Measurements from ENCODE around the gene ANKFY1.
A peak's percentile ranks its signal among the peaks of the same experiment; 100 is the strongest.

ANKFY1 gene, protein sequence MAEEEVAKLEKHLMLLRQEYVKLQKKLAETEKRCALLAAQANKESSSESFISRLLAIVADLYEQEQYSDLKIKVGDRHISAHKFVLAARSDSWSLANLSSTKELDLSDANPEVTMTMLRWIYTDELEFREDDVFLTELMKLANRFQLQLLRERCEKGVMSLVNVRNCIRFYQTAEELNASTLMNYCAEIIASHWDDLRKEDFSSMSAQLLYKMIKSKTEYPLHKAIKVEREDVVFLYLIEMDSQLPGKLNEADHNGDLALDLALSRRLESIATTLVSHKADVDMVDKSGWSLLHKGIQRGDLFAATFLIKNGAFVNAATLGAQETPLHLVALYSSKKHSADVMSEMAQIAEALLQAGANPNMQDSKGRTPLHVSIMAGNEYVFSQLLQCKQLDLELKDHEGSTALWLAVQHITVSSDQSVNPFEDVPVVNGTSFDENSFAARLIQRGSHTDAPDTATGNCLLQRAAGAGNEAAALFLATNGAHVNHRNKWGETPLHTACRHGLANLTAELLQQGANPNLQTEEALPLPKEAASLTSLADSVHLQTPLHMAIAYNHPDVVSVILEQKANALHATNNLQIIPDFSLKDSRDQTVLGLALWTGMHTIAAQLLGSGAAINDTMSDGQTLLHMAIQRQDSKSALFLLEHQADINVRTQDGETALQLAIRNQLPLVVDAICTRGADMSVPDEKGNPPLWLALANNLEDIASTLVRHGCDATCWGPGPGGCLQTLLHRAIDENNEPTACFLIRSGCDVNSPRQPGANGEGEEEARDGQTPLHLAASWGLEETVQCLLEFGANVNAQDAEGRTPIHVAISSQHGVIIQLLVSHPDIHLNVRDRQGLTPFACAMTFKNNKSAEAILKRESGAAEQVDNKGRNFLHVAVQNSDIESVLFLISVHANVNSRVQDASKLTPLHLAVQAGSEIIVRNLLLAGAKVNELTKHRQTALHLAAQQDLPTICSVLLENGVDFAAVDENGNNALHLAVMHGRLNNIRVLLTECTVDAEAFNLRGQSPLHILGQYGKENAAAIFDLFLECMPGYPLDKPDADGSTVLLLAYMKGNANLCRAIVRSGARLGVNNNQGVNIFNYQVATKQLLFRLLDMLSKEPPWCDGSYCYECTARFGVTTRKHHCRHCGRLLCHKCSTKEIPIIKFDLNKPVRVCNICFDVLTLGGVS

DNA sequence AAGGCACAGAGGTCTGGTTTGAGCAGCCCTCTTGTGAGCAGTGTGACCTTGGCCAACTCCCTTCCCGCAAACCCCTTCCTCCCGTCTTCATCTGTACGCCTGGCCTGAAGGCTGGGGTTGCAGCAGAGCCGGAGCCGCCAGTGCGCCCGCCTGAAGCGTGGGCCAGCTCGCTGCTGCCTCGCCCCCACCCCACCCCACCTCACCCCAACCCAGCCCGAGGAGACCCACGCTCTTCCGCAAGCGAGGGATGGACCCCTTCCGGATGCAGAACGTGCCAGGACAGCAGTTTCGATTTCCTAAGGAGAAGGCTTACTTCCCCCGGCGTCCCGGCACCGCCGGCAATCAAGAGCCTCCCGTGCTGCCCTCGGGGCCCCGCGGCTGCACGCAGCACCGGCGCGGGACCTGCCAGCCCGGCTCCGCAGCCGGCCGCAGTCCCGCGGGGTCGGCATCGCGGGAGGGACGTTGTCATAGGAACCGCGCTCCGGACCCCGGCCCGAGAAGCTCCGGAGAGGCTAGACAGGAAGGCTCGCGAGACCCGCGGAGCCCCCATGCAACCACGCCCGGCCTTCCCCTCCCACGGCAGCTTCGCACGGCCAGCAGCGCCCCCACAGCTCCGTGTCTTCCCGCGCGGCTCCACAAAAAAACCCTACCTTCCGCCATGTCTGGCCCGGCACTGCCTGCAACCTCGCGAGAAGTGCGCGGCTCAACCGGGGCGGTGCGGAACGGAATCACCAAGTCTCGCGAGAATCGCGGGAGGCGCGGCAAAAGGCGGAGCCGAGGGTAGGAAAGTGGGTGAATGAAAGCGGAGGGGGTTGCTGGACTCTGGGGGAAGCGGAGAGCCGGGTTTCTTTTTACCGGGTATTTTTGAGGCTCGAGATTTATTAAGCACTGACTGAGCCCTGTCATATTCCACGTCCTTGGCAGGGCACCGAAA, at the start of gene ANKFY1:
Gene ANKFY1 (minus strand): TSS at position 698 of the 934 bp plus-strand sequence. CDS start 38 bp downstream, at position 660.
- peak; percentile 83 for DNase-seq

DNA sequence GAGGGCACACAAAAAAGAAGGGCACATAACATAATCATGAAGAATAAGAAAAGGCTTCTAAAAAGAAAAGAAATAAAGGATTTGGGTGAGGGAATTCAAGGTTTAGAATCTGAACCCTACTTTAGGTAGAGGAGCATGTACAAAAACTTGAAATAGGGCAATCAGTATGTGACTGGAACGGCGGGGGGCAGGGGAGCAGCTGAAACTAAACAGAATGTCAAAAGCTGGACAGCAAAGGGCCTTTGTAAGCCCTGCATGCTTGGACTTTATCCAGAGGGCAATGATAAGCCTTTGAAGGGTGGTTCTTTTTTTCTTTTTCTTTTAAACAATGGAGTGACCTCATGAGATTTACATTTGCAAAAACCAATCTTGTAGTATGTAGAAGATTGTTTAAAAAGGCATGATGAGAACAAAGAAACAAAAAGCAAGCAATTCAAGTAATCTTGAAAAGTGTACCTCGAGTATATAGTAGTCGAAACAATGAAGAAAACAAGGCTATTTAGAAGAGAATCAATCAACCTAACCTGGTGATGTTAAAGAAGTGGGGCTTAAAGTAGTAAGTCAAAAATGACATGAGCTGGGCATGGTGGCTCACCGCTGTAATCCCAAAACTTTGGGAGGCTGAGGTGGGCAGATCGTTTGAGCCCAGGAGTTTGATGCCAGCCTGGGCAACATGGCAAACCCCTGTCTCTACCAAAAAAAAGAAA, 46.7 kb upstream of the ANKFY1 start:
- no peak for DNase-seq

DNA sequence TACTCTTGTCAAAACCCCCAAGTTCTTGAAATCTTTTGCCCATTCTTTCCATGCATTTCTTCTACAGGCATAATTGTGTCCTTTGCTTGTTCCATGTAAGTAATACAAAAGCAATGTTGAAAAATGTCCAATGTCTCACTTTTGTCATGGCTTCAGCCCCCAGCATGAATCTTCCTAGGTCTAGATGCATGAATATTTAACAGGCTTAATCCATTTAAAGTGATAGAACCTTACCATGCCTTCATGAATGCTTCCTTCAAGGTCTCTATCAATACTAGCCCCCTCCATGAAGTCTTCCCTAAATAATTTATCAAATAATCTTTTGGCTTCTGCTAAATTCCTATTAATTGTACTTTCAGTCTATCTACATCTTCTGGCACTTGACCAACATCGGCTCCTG, 46.1 kb upstream of the ANKFY1 start:
- DNase-seq = no peak

DNA sequence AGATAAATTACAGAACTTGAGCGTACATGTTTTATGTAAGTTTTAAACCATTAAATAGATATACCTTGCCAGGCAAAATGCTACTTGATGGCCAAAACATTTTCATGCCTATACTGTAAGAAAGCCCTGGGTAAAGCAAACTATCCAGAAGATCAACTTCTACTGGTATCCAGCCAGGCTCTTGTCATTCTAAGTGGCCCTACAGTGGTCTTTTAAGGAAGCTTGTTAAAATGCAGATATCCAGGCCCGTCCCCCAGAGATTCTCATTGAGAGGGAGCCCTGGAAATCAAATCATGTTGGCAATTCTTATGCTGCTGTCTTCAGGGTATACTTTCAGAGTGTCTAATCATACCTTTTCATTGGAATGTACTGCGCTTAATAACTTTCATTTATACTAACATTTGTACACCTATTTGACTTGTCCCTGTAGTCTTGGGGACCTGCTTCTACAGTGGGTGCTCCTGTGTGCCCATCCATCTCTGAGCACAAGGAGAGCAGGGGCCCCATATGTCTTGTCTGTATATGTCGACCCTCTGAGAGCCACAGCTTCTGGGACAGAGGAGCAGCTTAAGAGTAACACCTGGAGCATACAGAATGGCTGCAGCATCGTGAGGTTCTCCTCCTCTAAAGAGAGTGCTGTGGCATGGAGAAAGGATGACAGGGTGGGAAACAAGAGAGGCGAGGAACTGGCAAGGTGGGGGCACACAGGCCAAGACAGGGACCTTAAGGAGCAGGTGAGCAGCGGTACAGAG, 43.6 kb upstream of the ANKFY1 start:
- no peak for DNase-seq

DNA sequence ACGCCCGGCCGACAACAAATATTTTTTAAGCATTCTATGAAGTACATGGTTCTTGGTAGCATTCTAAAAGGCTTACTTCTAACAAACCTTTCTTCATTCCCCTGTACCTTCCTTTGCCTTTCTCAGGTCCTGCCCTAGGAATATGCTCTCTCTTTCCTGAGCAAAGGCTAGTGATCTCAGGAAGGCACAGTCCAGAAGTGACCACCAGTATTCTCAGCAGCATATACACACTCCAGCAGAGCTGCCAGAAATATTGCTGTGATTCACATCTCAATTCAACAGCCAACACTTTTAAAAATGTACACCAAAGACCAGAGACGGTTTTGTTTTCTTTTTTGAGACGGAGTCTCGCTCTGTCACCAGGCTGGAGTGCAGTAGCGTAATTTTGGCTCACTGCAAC, 41.4 kb upstream of the ANKFY1 start:
- no peak for DNase-seq

DNA sequence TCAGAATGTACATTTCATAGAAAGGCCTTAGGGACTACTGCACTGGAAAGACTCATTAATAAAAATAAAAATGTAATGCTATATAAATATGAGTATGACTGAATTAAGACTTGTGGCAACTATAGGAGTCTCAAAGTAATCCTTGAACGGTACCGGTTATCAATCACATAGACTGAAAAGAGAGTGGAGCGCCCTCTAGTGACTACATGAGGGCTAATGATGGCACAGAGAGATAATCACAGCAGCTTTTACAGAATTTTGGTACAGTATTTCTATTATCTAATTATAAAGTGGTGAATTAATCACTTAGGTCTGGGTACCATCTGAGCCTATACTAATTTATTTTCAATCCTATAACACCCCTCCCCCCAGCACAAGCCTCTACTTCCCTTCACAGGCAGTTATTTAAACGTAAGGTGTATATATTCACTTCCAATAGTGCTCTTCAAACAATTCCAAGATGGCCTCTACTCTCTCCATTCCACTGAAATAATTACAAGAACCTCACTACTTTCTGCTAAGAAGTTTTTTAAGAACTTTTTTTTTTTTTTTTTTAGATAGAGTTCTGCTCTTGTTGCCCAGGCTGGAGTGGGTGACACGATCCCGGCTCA, 40.7 kb upstream of the ANKFY1 start:
- DNase-seq = peak; percentile 50

DNA sequence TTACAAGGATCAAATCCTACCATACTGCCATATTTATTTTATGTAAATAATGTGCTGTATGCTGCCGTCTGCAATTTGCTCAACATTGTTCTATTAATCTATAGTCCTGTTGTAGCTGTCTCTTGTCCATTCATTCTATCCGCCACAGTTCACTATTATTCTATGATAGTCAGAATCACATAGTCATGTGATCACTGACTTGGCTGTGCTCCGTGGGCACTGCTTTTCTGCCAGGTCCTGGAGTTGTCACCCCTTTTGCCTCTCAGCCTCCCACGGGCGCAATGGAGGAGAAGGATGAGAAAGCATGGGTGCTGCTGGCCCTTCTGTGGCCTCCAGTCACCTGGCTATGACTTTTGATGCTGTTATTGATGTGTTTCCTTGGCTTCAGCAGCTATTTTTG, 37.3 kb upstream of the ANKFY1 start:
- DNase-seq = no peak

DNA sequence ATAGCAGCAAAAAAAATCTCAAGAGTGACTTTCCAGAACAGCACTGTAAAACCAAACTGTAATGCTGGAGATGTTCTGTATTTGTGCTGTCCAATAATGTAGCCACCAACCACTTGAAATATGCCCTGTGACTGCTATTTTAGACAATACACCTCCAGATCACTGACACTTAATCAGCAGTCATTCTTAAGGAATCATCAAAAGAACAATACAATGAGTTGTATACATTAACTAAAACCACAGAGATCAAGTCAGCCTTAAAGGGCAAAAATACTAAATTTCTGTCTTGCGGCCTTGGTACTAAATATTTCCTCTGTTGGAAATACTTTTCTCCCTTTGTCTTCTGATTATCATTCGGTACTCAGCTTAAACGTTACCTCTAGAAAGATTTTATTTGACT, 33.6 kb upstream of the ANKFY1 start:
- no peak for DNase-seq

DNA sequence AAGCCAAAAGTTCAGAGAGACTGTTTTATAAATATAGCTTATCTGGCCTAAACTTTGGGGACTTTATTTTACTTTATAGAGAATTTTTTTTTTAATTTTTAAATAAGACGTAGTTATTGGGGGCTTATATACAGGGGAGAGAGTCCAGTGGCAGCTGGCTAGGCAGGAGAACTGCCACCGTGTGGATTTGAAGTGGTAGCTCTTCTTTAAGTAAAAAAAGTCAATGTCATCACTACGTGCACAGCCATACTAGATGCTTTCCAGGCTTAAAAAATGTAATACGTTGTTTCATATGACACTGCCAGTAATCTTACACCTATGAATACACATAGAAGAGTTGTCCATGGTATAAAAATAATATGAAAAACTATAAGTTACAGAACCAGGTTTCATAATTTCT, 31.9 kb upstream of the ANKFY1 start:
- DNase-seq = no peak

DNA sequence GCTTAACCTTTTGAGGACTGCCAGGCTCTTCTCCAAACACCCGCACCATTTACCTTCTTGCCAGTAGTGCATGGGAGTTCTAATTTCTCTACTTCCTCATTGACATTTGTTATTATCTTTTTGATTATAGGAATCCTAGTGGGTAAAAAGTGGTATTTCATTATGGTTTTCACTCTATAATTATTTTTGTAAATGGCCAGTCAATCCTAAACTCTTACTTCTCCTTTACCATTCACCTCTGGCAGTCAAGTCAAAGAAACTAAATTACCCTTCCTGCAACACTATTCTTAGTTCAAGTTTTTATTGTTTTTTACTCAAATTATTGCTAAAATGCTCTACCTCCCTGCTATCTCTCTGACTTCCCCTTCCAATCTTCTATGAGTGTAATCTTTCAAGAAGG, 29.8 kb upstream of the ANKFY1 start:
- no peak for DNase-seq

DNA sequence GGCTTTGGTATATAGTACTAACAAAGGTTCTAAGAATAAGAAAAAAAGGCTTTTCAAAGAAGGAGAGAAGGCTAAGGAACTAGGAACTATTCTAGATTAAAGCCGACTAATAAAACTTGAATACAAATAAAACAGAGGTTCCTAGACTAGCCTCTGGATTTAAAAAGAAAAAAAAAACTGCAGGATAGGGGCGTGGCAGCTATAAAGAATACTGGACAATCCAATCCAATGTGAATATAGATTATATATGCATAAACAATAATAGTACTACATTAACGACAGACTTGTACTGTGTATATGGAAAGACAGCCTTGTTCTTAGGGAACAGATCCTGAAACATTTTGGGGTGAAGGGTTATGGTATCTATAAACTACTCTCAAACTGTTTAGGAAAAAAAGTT, 23.9 kb upstream of the ANKFY1 start:
- DNase-seq = no peak

DNA sequence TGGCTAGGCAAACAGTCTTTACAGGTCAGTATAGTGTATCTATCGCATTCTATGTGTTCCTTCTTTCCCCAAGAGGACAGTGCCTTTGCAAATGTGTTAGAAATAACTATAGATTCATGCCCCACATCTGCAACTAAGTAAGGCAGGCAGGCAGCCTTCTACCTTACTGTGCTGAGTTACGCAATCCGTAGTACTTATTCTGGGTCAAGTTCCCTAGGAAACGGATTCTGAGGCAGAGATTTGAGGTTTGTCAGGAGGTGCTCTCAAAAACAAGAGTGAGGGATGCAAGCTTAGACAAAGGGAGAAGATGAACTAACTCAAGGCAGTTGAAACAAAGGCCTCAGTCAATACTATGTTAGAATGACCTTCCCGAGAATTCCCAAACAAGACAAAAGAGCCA, 12.7 kb upstream of the ANKFY1 start:
- no peak for DNase-seq

DNA sequence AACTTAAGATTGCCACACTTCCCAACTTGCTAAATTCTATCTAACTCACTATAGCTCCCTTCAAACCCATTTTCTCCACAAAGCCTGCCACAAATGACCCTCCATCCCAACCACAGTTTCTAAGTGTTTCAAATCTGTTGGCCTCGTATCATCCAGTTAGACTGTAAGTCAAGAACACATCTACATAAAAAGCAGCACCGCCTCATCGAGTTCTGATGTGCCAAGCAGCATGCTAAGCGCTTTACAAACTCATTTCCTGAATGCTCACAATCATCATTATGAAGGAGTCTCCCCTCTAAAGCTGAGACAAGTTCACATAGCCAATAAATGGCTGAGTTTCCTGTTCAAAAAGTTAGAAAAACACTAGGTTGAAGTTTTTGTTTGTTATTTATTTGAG, 9.2 kb upstream of the ANKFY1 start:
- DNase-seq = no peak

DNA sequence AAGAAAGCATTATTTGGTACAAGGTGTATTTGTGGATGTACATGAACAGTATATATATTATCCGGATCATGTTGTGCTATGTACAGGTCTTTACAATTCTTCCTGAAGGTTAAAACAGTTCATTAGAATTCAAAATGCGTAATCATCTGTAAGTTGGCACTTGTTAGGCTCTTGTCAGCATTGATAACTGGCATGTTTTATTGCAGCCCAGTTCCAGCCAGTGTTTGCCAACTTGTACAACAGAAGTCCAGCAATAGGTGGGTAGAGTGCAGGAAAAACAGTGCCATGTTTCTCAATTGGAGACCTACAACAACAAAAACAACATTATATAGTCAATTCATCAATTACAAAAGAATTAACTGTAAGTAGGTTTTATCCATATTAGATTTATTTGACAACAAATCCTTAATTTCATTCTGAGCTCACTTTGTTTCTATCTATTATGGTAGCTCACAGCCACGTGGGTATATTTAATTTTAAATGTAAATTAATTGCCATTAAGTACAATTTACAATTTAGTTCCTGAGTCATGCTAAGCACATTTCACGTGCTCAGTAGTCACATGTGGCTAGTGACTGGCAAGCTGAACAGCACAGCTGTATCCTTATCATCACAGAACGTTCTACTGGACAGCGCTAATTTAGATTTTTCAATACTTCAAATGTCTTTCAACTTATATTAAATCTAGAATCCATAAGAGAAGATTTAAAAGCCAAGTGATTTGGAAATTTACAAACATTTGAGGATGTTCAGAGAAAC, 8.6 kb upstream of the ANKFY1 start:
- DNase-seq = no peak

DNA sequence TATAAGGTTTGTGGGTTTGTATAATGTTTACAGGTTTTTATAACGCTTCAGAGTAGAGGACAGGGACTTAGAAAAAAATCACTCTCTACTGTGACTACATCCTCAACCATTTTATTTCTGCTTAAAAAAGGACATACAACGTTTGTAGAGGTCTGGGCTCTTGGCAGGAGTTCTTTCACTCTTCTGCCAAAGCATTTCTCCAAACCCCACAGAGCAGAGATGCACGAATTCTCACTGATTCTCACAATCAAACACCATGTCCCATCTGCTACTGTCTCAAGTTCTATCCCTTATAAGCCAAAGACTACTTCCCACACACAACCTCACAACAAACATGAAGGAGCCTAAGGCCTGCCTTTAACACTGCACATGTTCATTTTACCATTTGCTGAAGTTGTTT, 7.0 kb upstream of the ANKFY1 start:
- DNase-seq = no peak

DNA sequence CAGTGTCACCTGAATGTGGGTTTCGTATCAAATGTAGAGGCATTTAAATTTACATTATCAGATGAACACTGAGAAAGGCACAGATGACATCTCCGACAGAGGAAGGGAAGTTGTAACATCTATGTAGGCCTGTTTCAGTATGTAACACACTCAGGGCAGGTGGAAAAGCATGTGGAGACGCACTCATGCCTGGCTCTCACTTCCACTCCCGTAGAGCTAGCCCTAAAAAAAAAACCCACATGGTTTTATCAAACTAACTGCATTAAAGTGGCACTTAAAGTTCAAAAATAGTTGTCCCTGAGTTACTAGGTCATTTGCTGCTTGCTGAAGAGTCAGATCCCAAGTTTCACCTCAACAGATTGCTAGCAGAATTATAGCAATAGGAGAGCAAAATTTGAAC, 6.1 kb upstream of the ANKFY1 start:
- no peak for DNase-seq

DNA sequence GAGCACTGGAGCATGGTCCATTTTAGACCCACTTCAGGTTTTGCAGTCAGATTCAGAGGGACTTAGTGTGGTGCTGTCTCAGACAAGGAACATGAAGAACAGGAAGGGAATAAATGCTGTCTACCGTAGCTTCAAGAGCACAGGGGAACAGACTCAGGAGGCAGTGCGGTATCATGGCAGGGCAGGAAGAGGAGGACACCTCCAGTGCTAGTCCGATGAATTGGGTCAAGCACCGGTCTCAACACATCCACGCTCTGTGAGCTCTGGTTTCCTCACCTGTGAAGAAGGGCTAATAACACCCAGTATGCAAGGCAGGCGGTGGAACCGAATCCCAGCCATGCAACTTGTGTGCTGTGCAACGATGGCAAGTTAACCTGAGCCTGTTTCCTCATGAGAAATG, 3.6 kb upstream of the ANKFY1 start:
- no peak for DNase-seq

DNA sequence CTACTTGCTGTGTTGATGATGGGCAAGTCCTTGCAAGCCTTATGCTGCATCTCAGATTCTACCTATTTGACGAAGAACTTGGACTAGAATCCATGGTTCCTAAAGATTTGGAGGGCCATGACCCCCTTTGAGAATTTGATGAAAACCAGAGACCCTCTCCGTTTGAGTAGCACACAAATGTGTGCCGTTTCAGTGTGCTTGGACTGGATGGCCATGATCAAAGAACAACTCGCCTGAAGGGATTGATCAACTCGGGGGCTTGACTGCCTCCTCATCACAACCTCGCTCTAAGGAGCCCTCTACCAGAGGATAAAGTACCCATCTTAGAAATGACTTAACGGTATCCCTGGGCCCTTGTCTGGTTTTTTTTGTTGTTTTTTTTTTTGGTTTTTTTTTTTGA, 2.8 kb upstream of the ANKFY1 start:
- DNase-seq = no peak

DNA sequence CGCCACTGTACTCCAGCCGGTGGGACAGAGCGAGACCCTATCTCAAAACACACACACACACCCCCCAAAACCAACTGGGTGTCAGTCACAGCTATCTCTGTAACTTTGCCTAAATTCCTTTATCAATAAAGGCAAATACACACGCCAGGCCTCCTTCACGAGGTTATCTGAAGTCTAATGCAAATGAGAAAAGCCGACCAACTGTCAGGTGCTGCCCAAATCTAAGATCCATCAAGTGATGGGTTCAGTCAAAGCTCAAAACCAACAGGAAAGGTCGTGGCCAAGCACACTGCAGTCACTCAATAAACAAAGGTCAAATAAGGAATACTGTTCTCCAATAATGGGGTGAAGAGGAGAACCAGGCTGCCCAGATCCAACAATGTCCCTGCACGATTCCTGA, 1.1 kb downstream of the ANKFY1 start:
- DNase-seq = no peak

DNA sequence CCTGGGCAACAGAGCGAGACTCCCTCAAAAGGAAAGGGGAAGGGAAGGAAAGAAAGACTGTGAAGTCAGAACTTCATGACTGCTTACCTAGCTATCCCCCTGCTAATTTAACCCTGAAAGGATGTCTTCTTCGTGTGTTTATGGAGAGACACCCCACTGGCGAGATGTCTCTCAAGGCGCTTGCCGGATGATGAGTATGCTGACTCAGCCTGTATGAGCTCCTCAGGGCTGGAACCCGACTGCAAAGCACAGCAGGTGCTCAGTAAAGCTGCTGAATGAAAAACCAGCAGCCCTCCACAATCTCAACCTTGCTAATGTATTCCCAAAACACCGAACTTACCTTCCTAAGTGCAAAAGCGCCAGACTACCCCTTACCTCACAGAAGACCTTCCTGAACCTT, 2.3 kb downstream of the ANKFY1 start:
- no peak for DNase-seq

Measured in NCI-H1694 treated with DMSO at 0.1 percent for 48 hours (cell line).